HG02970 (cell line): ENCODE data around the gene ISOC2.
"Not testable (repeated sequence)": the region's sequence is repeated elsewhere in the genome, so short reads cannot be mapped to it uniquely, and the experiment has no call there.

Source experiments
- ATAC-seq: cut with Tn5 transposase; IDR thresholded peaks from one replicate; pipeline ENCODE4 v1.9.1; 2021; ENCODE audit warnings: mild to moderate bottlenecking, moderate library complexity, moderate number of reproducible peaks; ENCODE audit not compliant: unreplicated experiment, low FRiP score

The ISOC2 gene

DNA sequence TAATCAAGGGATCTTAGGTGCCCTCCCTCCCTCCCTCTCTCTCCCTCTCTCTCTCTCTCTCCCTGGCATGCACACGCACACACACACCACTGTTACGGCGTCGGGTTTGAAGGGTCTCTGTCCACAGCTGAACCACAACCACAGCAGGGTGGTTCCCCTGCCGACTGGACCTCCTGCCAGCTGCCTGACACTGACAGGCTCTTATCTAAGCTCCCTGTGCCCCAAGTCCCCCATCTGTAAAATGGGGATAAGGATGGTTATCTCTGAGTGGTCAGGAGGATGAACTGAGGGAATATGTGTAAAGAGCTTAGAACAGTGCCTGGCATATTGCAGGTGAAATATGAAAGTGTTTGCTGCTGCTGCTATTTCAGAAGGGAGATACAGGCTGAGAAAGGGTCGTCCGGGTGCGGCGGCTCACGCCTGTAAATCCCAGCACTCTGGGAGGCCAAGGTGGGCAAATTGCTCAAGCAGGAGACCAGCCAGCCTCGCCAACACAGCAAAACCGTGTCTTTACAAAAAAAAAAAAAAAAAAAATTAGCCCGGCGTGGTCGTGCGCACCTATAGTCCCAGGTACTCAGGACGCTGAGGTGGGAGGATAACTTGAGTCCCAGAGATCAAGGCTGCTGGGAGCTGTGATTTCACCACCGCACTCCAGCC lies 17.5 kb downstream of the ISOC2 start:
- ATAC-seq, result no peak

DNA sequence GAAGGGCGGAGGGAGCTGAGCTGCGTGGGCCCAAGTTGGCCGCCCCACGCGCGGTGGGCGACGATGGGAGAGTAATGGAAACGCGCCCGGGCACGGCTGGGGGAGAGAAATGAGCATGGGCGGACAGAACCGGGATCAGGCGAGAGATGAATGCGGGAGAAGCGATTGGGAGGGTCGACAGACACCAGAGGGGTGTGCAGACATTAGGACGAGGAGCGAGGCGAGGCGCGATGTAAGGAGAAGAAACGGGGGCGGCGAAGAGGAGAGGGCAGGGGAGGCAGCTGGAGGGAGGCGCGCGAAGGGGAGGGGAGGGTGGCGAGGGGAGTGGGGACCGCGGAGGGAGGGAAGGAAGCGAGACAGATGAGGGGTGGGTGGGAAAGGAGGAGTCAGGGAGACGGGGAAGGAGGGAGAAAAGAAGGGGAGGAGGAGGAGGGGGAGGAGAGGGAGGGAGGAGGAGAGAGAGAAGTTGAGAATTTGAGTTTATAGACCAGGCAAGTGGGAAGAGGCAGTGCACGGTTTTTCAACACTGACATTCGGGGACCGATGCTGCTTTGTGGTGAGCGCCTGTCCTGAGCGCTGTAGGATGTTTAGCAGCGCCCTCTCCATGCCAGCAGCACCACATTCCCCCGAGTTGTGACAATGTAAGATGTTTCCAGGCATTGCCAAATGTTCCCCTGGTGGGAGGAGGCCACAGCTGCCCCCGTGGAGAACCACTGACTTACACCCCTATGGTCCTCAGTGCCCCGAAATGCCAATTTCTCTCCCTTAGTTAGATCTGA lies 18.2 kb downstream of the ISOC2 start, which contains the start of gene SHISA7:
SHISA7 (minus strand) TSS at position 256 of the 779 bp plus-strand sequence. CDS start 437 bp downstream, outside the sequence.
- ATAC-seq, result no peak

DNA sequence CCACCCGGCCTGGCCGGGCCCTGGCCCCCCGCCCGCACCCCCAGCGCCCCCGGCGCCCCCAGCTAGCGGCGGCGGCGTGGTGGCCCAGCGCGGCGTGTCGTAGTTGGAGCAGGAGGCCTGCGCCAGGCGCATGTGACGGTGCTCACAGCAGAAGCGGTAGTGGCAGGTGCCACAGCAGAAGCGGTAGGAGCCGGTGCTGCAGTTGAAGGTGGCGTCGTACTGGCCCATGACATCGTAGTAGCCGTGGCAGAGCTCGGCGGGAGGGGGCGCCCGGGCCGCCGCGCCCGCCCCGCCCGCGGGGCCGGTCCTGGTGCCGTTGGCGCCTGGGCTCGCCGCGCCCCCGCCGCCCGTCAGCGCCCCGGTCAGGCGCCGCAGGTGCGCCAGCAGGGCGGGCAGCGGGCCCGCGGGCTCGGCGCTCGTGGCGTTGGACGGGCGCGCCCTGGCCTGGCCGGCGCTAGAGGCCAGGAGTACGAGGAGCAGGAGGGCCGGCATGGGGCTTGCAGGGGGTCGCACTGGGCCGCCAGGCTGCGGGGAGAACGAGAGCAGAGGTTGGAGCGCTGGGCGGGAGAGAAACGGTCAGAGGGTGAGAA lies 19.0 kb downstream of the ISOC2 start:
- no peak for ATAC-seq

DNA sequence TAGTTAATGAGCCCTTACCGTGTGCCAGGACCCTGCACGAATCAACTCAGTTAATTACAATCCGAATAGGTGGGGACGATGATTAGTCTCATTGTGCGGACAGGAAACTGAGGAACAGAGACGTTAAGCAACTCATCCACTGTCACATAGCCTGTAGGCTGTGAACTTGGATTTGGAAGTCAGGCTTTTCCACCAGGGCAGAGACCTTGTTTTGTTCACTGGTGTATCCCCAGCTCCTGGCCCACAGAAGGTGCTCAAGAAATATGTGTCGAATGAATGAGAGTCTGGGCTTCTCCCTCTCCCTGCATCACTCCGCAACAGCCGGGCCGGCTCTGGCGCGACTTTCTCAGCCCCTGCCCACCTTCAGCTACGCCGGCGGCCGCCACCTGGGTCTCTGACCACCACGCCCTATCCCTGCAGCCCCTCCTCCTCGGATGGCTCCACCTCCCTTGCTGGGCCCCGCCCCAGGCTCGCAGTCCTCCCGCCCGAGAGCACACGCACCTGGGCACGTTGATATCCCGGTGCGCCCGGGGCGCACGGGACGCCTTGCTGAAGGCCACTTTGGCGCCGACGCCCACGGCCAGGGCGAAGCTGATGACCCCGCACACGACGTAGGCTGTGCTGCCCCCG lies 19.6 kb downstream of the ISOC2 start:
- no peak for ATAC-seq

DNA sequence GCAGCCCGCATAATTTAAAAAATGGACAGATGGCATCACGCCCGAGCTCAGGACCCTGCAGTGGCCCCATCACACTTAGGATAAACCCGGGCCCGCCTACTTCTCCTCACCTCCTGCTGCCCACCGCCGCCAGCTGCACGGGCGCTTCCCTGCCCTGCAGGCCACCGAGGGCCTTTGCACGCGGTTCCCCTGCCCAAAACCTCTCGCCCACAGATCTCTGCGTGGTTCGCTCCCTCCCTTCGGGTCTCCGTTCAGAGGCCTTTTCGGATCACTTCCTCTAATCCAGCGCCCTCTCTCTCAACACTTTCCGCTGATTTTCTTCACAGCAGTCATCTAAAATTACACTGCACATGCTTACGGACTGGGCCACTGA lies 20.1 kb downstream of the ISOC2 start:
- ATAC-seq, result no peak

DNA sequence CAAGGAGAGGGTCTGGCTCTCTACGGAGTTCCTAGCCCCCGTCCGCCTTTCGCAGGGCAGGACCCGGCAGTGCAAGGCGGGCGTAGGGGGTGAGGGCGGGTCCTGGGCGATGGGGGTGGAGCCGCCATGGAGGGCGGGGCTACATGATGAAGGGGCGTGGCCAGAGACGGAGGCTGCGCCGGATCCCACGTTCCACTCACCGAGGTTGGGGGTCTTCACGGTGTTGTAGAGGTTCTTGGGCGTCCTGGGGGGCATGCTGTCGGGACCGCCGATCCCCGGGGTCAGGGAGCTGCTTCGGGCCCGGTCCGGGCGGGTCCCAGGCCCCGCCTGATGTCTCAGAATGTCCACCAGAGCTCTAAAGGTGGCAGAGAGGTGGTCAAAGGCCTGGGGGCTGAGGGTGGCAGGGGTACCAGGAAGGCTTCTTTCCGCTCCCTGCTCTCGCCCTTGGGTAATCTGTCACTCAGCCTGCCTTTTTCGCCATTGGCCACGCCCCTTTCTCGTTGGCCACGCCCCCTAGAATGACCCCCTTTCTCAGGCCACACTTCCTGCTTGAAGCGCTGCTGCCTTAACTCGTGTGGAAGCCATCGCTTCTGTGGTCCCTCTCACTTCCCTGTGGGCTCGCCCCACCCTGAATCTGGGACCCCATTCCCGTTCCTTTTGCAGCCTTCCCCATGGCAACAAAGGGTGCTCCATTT lies 20.9 kb downstream of the ISOC2 start:
- ATAC-seq, result no peak

DNA sequence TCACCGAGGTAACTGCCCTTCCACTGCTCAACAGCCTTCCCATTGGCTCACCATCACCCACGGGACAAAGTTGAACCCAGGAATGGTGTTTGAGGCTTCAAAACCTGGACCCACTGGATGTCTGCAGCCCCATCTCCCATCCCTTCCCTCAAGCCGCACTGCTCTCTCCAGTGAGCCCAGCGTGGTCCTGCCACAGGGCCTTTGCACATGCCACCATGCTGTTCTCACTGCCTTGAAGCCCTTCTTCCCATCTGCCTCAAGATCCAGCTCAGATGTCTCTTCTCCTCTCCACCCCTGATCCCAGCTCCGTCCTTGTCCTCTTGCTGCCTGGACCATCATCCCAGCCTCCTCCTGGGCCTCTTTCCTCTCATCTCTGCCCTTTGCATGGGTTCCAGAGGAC lies 22.4 kb downstream of the ISOC2 start:
- ATAC-seq, result no peak

DNA sequence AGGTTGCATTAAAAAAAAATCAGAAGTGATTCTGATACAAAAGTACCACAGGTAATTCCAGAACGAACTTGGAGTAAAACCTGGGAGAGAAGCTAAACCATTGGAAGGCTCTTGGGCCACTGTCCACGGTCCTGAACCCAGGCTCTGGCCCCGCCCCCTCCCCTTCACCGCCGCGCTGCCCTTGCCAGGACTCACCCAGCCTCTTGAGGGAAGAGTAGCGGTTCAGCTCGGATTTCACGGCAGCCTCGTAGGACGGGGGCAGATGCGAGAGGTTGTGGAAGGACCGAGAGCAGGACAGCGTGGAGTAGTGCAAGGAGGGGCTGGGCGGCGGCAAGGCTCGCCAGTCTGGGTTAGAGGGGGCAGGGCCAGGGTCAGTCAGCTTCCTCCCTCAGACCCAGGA lies 24.0 kb downstream of the ISOC2 start:
- ATAC-seq, result no peak

DNA sequence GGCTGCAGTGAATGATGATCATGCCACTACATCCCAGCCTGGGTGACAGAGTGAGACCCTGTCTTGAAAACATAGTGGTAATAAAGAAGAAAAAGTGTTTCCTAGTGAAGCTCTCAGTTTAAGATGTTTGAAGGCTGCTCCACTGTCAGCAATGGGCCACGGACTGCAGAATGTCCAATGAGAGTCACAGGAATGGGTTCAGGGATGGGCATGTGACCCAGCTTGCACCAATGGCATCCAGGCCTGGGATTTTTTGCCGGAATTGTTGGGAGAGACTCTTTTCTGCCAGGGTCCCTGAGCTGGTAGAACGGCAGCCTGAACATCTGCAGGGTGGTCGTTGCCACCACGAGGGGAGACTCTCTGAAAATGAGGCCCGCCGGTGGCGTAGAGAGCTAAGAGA lies 24.6 kb downstream of the ISOC2 start:
- no peak for ATAC-seq

DNA sequence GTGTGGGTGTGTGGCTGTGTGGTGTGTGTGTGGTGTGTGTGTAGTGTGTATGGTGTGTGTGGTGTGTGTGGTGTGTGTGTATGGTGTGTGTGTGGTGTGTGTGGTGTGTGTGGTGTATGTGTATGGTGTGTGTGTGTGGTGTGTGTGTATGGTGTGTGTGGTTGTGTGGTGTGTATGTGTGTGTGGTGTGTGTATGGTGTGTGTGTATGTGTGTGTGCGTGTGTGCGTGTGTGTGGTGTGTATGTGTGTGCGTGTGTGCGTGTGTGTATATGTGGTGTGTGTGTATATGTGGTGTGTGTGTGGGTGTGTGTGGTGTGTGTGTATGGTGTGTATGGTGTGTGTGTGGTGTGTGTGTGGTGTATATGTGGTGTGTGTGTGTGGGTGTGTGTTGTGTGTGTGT lies 26.4 kb downstream of the ISOC2 start:
- ATAC-seq, result no peak

DNA sequence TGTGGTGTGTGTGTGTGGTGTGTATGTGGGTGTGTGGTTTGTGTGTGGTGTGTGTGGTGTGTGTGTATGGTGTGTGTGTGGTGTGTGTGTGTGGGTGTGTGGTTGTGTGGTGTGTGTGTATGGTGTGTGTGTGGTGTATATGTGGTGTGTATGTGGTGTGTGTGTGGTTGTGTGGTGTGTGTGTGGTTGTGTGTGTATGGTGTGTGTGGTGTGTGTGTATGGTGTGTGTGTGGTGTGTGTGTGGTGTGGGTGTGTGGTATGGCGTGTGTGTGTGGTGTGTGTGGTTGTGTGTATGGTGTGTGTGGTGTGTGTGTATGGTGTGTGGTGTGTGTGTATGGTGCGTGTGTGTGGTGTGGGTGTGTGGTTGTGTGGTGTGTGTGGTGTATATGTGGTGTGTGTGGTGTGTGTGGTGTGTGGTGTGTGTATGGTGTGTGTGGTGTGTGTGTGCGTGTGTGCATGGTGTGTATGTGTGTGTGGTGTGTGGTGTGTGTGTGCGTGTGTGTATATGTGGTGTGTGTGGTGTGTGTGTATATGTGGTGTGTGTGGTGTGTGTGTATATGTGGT lies 27.0 kb downstream of the ISOC2 start:
- no peak for ATAC-seq

DNA sequence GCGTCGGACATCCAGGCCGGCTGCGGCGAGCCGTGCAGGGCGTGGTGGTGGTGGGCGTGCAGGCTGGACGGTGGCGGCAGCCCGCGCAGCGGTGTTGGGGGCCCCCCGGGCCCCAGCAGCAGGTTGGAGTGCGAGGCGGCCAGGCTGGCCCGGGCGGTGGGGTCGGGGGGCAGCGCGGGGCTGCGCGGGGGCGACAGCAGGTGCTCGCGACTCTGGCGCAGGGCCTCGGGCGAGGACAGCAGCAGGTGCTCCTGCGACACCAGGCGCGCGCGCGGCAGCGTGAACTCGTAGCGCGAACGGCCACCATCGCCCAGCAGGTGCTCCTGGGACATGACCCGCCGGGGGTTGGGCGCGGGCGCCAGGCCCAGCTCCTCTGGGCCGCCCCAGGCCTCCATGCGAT lies 28.1 kb downstream of the ISOC2 start:
- ATAC-seq, result no peak

DNA sequence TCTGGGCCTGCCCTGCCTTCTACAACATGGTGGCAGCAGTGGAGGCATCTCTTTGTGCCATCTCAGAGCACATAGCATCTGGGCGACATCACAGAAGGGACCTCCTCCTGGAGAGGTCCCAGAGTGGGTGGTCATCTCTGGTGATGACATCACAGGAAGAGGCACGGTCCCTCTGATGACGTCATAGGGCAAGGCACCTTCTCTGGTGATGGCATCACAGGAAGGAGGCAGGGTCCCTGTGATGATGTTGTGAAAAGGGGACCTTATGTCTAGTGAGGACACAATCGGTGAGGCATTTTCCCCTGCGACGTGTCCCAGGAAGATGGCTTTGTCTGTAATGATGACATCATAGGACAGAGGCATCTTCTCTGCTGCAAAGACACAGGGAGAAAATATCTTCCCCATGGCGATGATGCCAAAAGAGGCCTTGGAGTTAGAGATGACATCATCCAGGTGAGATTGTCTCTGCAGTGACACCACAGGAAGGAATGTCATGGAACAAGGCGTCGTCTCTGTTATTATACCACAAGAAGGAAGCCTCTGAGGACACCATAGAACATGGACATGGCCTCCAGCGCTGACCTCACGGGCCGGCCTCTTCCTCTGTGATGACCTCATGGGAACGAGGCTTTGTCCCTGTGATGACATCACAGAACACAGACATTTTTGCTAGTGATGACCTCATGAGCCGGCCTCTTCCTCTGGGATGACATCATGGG lies 29.0 kb downstream of the ISOC2 start:
- ATAC-seq, result no peak

DNA sequence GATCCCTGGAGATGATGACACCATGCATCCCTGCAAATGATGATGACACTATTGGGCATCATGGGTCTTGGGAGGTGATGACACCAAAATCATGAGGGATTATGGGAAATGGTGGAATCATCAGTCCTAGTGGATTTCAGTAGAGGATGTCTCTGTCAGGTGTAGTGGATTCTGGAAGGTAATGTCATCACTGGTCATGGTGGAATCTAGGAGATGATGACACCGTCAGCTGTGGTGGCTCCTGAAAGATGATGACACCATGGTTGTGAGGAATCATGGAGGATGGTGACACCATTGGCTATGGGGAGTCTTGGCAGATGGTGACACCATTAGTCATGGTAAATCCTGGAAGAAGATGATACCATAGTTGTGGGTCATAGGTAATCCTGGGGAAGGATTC lies 30.3 kb downstream of the ISOC2 start:
- no peak for ATAC-seq

DNA sequence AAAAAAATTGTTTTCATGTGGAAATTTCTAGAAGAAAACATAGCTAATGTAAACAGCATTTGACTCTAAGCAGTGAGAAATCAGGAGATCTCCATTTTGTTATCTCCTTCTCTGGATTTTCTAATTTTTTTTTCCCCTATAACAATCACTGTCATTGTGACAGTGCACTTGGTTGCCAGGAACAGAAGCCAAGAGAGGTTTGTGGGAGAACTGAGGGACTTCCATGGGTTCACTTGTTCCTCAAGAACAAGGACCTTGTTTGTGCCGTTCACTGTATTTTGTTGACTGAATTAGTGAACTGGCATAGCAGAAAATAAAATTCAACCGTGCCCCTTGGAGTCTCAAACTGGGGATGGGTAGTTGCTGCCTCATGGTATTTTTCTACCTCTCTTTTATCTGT lies 35.4 kb downstream of the ISOC2 start:
- ATAC-seq, result no peak

DNA sequence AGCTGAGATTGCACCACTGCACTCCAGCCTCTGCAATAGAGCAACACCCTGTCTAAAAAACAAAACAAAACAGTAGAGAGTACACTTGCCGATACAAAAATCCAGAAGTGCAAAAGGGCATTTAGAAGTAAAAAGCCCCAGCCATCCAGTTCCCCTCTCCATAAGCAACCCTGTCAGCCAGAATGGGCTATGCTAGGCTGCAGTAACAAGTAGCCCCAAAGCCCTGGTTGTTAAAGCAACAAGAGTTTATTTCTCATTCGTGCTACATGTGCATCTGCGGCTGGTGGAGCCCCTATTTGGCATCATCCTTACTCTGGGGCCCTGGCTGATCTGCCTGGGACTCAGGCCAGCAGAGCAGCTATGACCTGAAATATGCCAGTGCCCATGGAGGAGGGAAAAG lies 36.9 kb downstream of the ISOC2 start:
- no peak for ATAC-seq

DNA sequence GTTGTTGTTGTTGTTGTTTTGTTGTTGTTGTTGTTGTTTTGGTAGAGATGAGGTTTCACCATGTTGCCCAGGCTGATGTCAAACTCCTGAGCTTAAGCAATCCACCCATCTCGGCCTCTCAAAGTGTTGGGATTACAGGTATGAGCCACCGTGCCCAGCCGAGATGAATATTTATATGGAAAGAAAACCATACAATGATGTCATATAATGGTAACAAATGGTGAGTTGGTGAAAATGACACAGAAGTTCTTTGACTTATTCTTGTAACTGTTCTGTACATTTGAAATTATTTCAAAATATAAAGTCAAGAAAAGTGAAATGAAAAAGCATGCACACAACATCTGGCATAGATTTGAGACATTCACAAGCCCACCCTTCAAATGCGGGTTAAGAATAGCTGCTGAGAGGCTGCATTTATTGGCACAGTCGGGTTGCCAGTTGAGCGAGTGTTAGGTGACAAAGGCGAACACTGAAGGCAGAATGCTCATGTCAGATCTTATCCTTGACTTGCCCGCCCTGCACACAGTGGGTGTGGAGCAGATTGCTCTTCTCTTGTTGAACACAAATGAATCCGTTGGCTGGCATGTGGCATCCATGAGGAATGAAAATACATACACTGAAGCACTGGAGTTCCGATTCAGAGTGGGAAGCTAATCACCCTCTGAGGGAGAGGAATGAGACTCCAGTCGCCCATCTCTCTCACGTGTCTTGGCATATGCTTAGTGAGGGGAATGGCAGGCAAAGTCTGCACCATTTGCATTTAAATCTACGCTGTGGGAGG lies 38.0 kb downstream of the ISOC2 start:
- no peak for ATAC-seq

DNA sequence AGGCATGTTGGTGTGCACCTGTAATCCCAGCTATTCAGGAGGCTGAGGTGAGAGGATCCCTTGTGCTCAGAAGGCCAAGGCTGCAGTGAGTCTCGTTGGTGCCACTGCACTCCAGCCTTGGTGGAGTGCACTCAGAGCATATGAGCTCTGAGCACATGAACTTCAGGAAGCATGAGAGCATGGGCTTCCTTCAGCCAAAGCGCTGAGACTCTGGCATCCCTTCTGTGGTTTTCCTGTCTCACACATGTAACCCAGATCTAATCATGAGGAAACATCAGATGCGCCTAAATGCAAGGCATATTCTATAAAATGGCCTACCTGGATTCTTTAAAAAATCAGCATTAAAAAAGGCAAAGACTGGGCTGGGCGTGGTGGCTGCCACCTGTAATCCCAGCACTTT lies 40.2 kb downstream of the ISOC2 start:
- not testable (repeated sequence) for ATAC-seq

DNA sequence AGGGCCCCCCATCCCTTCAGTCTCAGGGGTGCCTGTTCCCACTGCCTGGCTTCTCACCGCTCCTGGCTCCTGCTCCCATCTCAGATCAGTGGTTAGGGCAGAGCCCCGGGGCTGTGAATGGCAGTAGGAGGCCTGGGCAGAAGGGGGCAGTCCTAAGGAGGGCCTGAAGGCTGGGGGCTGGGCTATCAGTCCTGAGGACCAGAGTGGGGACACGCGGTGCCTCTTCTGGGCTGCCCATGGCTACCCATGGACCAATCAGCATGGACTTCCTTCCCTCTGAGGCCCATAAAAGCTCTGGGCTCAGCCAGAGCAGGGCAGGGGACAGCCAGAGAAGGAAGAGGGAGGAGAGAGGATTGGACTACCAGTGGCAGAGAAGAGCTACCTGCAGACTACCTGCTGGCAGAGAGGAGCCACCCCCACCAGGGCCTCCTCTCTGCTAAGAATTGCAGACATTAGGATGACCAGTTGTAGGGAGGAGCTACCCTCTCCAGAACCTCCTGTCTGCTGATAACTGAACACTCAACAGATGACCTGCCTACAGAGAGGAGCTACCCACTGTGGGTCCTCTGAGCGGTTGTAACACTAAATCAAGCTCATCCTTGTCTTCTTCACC lies 41.7 kb downstream of the ISOC2 start:
- no peak for ATAC-seq
